Smooth muscle cell (in vitro differentiated cells): ENCODE results near the gene EFEMP1. TPM values are rescaled to one million over a fixed set of nuclear protein-coding genes. Genes with fewer than 3 reads are reported as not detected.

Experiments
- DNase-seq: peaks from one replicate; lab custom pipeline; 2025; ENCODE audit not compliant: unreplicated experiment; lab: John Stamatoyannopoulos, UW
- H2AFZ ChIP-seq: fragments of 200-600 bp; sonication (generic); 2 replicates; pipeline ENCODE4 v1.6.0; 2016; ENCODE audit warnings: antibody characterized with exemption, low read depth, mild to moderate bottlenecking
- H3F3A ChIP-seq: fragments of 200-600 bp; sonication (generic); 2 replicates; pipeline ENCODE4 v1.6.0; 2017; ENCODE audit warnings: antibody characterized with exemption, low read depth
- H3K27ac ChIP-seq: fragments of 200-600 bp; sonication (generic); 2 replicates; pipeline ENCODE4 v1.5.1; 2016; ENCODE audit warnings: low read depth, mild to moderate bottlenecking
- H3K27me3 ChIP-seq: fragments of 200-600 bp; sonication (generic); 2 replicates; pipeline ENCODE4 v1.6.1; 2016; ENCODE audit warnings: low read depth, mild to moderate bottlenecking
- H3K36me3 ChIP-seq: fragments of 200-600 bp; sonication (generic); 2 replicates; pipeline ENCODE4 v1.5.1; 2016; ENCODE audit warnings: low read depth
- H3K4me1 ChIP-seq: fragments of 200-600 bp; sonication (generic); 2 replicates; pipeline ENCODE4 v1.5.1; 2016; ENCODE audit warnings: low read depth
- H3K4me2 ChIP-seq: fragments of 200-600 bp; sonication (generic); 2 replicates; pipeline ENCODE4 v1.6.0; 2016; ENCODE audit warnings: mild to moderate bottlenecking
- H3K4me3 ChIP-seq: fragments of 200-600 bp; sonication (generic); 2 replicates; pipeline ENCODE4 v1.5.1; 2016; ENCODE audit warnings: mild to moderate bottlenecking
- H3K79me2 ChIP-seq: fragments of 200-600 bp; sonication (generic); 2 replicates; pipeline ENCODE4 v1.6.0; 2016; ENCODE audit warnings: low read depth, mild to moderate bottlenecking
- H3K9ac ChIP-seq: fragments of 200-600 bp; sonication (generic); 2 replicates; pipeline ENCODE4 v1.6.0; 2016; ENCODE audit warnings: low read depth
- H3K9me3 ChIP-seq: fragments of 200-600 bp; sonication (generic); replicated peaks from 2 replicates; pipeline ENCODE4 v1.5.1; 2016; ENCODE audit warnings: low read depth
- H4K20me1 ChIP-seq: fragments of 200-600 bp; sonication (generic); 2 replicates; pipeline ENCODE4 v1.6.0; 2016; ENCODE audit warnings: low read depth
- CTCF ChIP-seq: fragments of 200-600 bp; sonication (generic); IDR thresholded peaks from 2 replicates; pipeline ENCODE4 v1.5.1; 2017; ENCODE audit warnings: borderline replicate concordance, mild to moderate bottlenecking, antibody characterized with exemption; ENCODE audit not compliant: insufficient read depth, poor library complexity, severe bottlenecking
- WGBS: methylation state at CpG from one replicate; pipeline ENCODE4 v1.1.7; 2016; ENCODE audit warnings: low lambda C conversion rate; 5-methylcytosine and 5-hydroxymethylcytosine counted together
- polyA plus RNA-seq: library from polyadenylated mRNA; unstranded; fragments of >200 nt; fragmentation: Nextera tagmentation; extraction: Ambion mirVana; gene quantifications from 2 replicates; pipeline ENCODE4 v1.2.1, GENCODE V29; 2016
- total RNA-seq: library from RNA; depleted of rRNA; stranded (reverse); fragments of >200 nt; gene quantifications from 2 replicates; pipeline ENCODE4 v1.2.3, GENCODE V29; 2014

The EFEMP1 gene
- total and polyA plus RNA-seq, 2 experiments from 2014 or later, result 19.2 to 28.3 TPM

- no peak for DNase-seq
- no peak overlapping the region for H3K4me2 ChIP-seq
- peaks cover 26% of the 10 kb centered on the region for H3K27me3 ChIP-seq
- no peaks in the 10 kb centered on the region for H4K20me1 ChIP-seq
- H3K9me3 ChIP-seq, result no peaks in the 10 kb centered on the region
- peaks cover 6% of the 10 kb centered on the region for H3F3A ChIP-seq
- H3K27ac ChIP-seq, result no peak overlapping the region
- no peaks in the 10 kb centered on the region for H3K4me1 ChIP-seq
- no peaks in the 10 kb centered on the region for H3K79me2 ChIP-seq
- H3K9ac ChIP-seq, result no peak overlapping the region
- TF ChIP-seq CTCF, result no peak
- H3K4me3 ChIP-seq, result no peak overlapping the region
- H3K36me3 ChIP-seq, result no peaks in the 10 kb centered on the region
- 87% methylated on average over 1 of the region's 1 CpG for WGBS
- H2AFZ ChIP-seq, result no peak overlapping the region
Measured at GRCh38 chr2:55846426-55846825, 77.2 kb downstream of the EFEMP1 start.

- Histone ChIP-seq H3K36me3 (no peaks in the 10 kb centered on the region), H3K9me3 (no peaks in the 10 kb centered on the region), H3K4me3 (no peak overlapping the region), H3K79me2 (no peaks in the 10 kb centered on the region), H3K27me3 (peaks cover 27% of the 10 kb centered on the region), H2AFZ (no peak overlapping the region), H3K4me2 (no peak overlapping the region), H3K4me1 (no peaks in the 10 kb centered on the region), H3K27ac (no peak overlapping the region), H4K20me1 (no peaks in the 10 kb centered on the region), H3F3A (peaks cover 6% of the 10 kb centered on the region), H3K9ac (no peak overlapping the region)
- no peak for DNase-seq
- 93% methylated on average over 2 of the region's 2 CpGs for WGBS
- no peak for TF ChIP-seq CTCF
Measured at GRCh38 chr2:55844986-55845385, 78.6 kb downstream of the EFEMP1 start.

- H3K4me3 ChIP-seq, result no peak overlapping the region
- no peaks in the 10 kb centered on the region for H4K20me1 ChIP-seq
- H3K27me3 ChIP-seq, result peaks cover 27% of the 10 kb centered on the region
- H3K79me2 ChIP-seq, result no peaks in the 10 kb centered on the region
- TF ChIP-seq CTCF, result no peak
- H3K4me1 ChIP-seq, result no peaks in the 10 kb centered on the region
- H3F3A ChIP-seq, result peaks cover 6% of the 10 kb centered on the region
- H2AFZ ChIP-seq, result no peak overlapping the region
- peak overlapping the region; percentile 53 for H3K27ac ChIP-seq
- no peaks in the 10 kb centered on the region for H3K36me3 ChIP-seq
- WGBS, result 75% methylated on average over 1 of the region's 1 CpG
- H3K4me2 ChIP-seq, result peak overlapping the region; percentile 9
- no peak overlapping the region for H3K9ac ChIP-seq
- no peaks in the 10 kb centered on the region for H3K9me3 ChIP-seq
- DNase-seq, result no peak
Measured at GRCh38 chr2:55843994-55844345, 79.6 kb downstream of the EFEMP1 start.
